Keratinocyte (primary cell): ENCODE data around the gene CATSPERE. TPM values are rescaled to one million over a fixed set of nuclear protein-coding genes. Genes with fewer than 3 reads are reported as not detected.

Experiments used
- DNase-seq: peaks from one replicate; pipeline ENCODE4 v3.0.0-alpha.2; 2011; ENCODE audit warnings: low read depth, missing footprints, low spot score
- FAIRE-seq: peaks from 2 replicates; lab custom pipeline; 2011; peaks lifted over from hg19 to GRCh38; lab: Jason Lieb, UNC
- H2AFZ ChIP-seq: 2 replicates; pipeline ENCODE4 v1.6.0; 2012; ENCODE audit warnings: low read length, control low read depth, inconsistent platforms; ENCODE audit not compliant: control insufficient read depth
- H3K27ac ChIP-seq: 2 replicates; pipeline ENCODE4 v1.5.1; 2011; ENCODE audit warnings: low read length; ENCODE audit not compliant: control insufficient read depth, insufficient read depth
- H3K27me3 ChIP-seq: 3 replicates; pipeline ENCODE4 v1.6.0; 2011; ENCODE audit warnings: low read length; ENCODE audit not compliant: control insufficient read depth, insufficient read depth; ENCODE audit errors: extremely low read depth
- H3K36me3 ChIP-seq, 2 experiments: 2 replicates in 1 of 2; 3 replicates in 1 of 2; pipeline ENCODE4 v1.5.1; 2011; ENCODE audit warnings: low read length in 2 of 2, mild to moderate bottlenecking in 1 of 2; ENCODE audit not compliant: control insufficient read depth in 2 of 2, insufficient read depth in 2 of 2; ENCODE audit errors: extremely low read depth in 1 of 2
- H3K4me1 ChIP-seq: 3 replicates; pipeline ENCODE4 v1.5.1; 2011; ENCODE audit warnings: low read length; ENCODE audit not compliant: control insufficient read depth, insufficient read depth; ENCODE audit errors: extremely low read depth
- H3K4me2 ChIP-seq: 3 replicates; pipeline ENCODE4 v1.6.0; 2011; ENCODE audit warnings: low read depth, low read length; ENCODE audit not compliant: control insufficient read depth, insufficient read depth; ENCODE audit errors: extremely low read depth
- H3K4me3 ChIP-seq, 3 experiments: fragments of 200-600 bp in 1 of 3; sonication (generic) in 1 of 3; 2 replicates in 2 of 3; 3 replicates in 1 of 3; pipeline ENCODE4 v1.5.1; 2011 to 2016; ENCODE audit warnings: low read length in 3 of 3, mild to moderate bottlenecking in 3 of 3, control low read depth in 2 of 3, inconsistent platforms in 1 of 3, low read depth in 1 of 3, mixed read lengths in 1 of 3, mixed run types in 1 of 3, moderate library complexity in 1 of 3; ENCODE audit not compliant: control insufficient read depth in 2 of 3, insufficient read depth in 2 of 3; ENCODE audit errors: extremely low read depth in 1 of 3
- H3K79me2 ChIP-seq: 2 replicates; pipeline ENCODE4 v1.6.0; 2012; ENCODE audit warnings: low read length; ENCODE audit not compliant: control insufficient read depth, insufficient read depth
- H3K9ac ChIP-seq: 3 replicates; pipeline ENCODE4 v1.6.0; 2011; ENCODE audit warnings: low read length; ENCODE audit not compliant: control insufficient read depth, insufficient read depth; ENCODE audit errors: extremely low read depth
- H3K9me1 ChIP-seq: 3 replicates; pipeline ENCODE4 v1.6.0; 2011; ENCODE audit warnings: low read length; ENCODE audit not compliant: control insufficient read depth, insufficient read depth; ENCODE audit errors: extremely low read depth
- H3K9me3 ChIP-seq: 2 replicates; pipeline ENCODE4 v1.5.1; 2012; ENCODE audit warnings: low read depth, low read length; ENCODE audit not compliant: control insufficient read depth
- H4K20me1 ChIP-seq: 3 replicates; pipeline ENCODE4 v1.6.0; 2011; ENCODE audit warnings: low read length; ENCODE audit not compliant: control insufficient read depth, insufficient read depth; ENCODE audit errors: extremely low read depth
- EZH2 ChIP-seq: IDR thresholded peaks from one replicate; pipeline ENCODE4 v1.6.1; 2012; ENCODE audit warnings: inconsistent platforms, mild to moderate bottlenecking, low read length, moderate library complexity
- dilution Hi-C: fragments of 300-500 bp; cut with MboI; formaldehyde crosslinking; loops from one replicate; pipeline ENCODE4 v1.7.0; 2020; ENCODE audit warnings: low sequenced_read_pairs; ENCODE audit not compliant: extremely low pct_ligation_motif_present
- polyA plus RNA-seq, 5 experiments: library from polyadenylated mRNA; depleted of rRNA in 3 of 5; stranded (reverse) in 3 of 5; stranded (forward) in 1 of 5; unstranded in 1 of 5; fragments of >200 nt; gene quantifications; 1 replicate in 1 of 5; 2 replicates in 3 of 5; 3 replicates in 1 of 5; pipeline versions ENCODE4 v1.2.1 to v1.2.3, GENCODE V29; 2011 to 2012; ENCODE audit warnings: missing spikeins in 2 of 5, low read depth in 1 of 5, low replicate concordance in 1 of 5
- TF ChIP-seq, protein P1 (sequence below), 3 experiments: IDR thresholded peaks in 1 of 3; conservative IDR thresholded peaks in 1 of 3; optimal IDR thresholded peaks in 1 of 3; 2 replicates in 2 of 3; 3 replicates in 1 of 3; pipeline versions ENCODE3 to v1.5.1; 2011; ENCODE audit warnings: low read length in 3 of 3, mild to moderate bottlenecking in 3 of 3, moderate library complexity in 2 of 3, control low read depth in 1 of 3, inconsistent platforms in 1 of 3; ENCODE audit not compliant: insufficient read depth in 2 of 3; ENCODE audit errors: extremely low read depth in 1 of 3

Gene CATSPERE
- polyA plus RNA-seq, 1 donor (not counting 4 experiments of a cell fraction or from before 2014, with no cell fraction given): 0.42 TPM

DNA sequence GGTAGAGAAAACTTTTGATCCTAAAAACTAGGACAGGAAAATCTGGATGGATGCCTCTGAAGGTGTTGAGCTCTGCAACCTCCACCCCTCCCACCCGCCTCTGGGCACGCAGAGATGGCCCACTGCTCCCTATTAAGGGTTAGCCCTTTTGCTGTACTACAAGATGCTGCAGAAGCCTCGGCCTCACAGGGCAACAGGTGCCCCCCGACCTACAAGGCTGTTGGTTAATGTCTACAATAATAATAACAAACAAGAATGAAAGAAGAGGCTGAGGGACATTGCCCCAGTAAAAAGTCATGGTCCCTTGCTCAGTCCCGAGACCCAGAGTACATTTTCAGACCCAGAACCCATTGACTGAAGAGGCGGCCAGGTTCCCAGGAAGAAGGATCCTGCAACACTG lies 184.3 kb downstream of the CATSPERE start:
- H3K9me1 ChIP-seq: no peaks in the 10 kb centered on the region
- DNase-seq (no peak), FAIRE-seq (no peak)
- H3K79me2 ChIP-seq: no peaks in the 10 kb centered on the region
- H3K4me1 ChIP-seq: no peaks in the 10 kb centered on the region
- dilution Hi-C loops: no loop called here
- H3K27me3 ChIP-seq: no peaks in the 10 kb centered on the region
- TF ChIP-seq EZH2: no peak
- TF ChIP-seq, protein P1, sequence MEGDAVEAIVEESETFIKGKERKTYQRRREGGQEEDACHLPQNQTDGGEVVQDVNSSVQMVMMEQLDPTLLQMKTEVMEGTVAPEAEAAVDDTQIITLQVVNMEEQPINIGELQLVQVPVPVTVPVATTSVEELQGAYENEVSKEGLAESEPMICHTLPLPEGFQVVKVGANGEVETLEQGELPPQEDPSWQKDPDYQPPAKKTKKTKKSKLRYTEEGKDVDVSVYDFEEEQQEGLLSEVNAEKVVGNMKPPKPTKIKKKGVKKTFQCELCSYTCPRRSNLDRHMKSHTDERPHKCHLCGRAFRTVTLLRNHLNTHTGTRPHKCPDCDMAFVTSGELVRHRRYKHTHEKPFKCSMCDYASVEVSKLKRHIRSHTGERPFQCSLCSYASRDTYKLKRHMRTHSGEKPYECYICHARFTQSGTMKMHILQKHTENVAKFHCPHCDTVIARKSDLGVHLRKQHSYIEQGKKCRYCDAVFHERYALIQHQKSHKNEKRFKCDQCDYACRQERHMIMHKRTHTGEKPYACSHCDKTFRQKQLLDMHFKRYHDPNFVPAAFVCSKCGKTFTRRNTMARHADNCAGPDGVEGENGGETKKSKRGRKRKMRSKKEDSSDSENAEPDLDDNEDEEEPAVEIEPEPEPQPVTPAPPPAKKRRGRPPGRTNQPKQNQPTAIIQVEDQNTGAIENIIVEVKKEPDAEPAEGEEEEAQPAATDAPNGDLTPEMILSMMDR (optimal IDR thresholded peaks at IDR 0.05 in 1 of 3, IDR thresholded peaks at IDR 0.05 in 1 of 3, conservative IDR thresholded peaks at IDR 0.05 in 1 of 3; ENCODE audit: extremely low read depth in 1 of 3, insufficient read depth in 2 of 3, low read length in 3 of 3): no peak
- no peak overlapping the region for H3K4me3 ChIP-seq
- H3K9me3 ChIP-seq: no peaks in the 10 kb centered on the region
- no peak overlapping the region for H3K9ac ChIP-seq
- no peak overlapping the region for H2AFZ ChIP-seq
- no peak overlapping the region for H3K27ac ChIP-seq
- H4K20me1 ChIP-seq: no peaks in the 10 kb centered on the region
- no peaks in the 10 kb centered on the region for H3K36me3 ChIP-seq
- no peak overlapping the region for H3K4me2 ChIP-seq

DNA sequence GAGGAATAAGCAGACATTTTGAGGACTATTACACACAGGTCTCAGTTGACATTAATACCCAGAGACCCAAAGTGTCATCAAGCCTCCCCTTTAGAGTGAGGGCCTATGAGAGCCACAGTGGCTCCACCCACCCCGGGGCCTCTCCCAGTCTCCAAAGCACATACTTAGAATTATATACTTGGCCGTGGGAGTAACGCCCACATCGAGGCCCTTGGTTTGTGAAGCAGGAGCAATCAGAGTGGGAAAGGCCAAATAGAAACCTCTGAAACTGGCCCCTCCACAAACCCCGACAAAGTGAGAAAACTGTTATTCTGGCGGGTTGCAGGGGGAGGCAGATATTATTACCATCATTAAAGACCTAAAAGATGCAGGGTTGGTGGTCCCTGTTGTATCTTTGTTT lies 184.8 kb downstream of the CATSPERE start:
- Histone ChIP-seq H3K4me3 (no peak overlapping the region), H3K36me3 (no peaks in the 10 kb centered on the region), H4K20me1 (no peaks in the 10 kb centered on the region), H3K79me2 (no peaks in the 10 kb centered on the region), H2AFZ (no peak overlapping the region), H3K27me3 (no peaks in the 10 kb centered on the region), H3K9ac (no peak overlapping the region), H3K4me1 (no peaks in the 10 kb centered on the region), H3K4me2 (no peak overlapping the region), H3K9me1 (no peaks in the 10 kb centered on the region), H3K27ac (no peak overlapping the region), H3K9me3 (no peaks in the 10 kb centered on the region)
- FAIRE-seq: no peak
- TF ChIP-seq EZH2: no peak
- TF ChIP-seq, protein P1 (optimal IDR thresholded peaks at IDR 0.05 in 1 of 3, IDR thresholded peaks at IDR 0.05 in 1 of 3, conservative IDR thresholded peaks at IDR 0.05 in 1 of 3; ENCODE audit: extremely low read depth in 1 of 3, insufficient read depth in 2 of 3, low read length in 3 of 3): no peak
- dilution Hi-C loops: no loop called here
- no peak for DNase-seq
